ENCODE results near the gene FGF7. TPM values are rescaled to one million over a fixed set of nuclear protein-coding genes. Genes with fewer than 3 reads are reported as not detected.

The FGF7 gene
- total and polyA plus RNA-seq, 4 donors: 0.13 to 0.62 (median 0.33) TPM; not detected in 1

- Histone ChIP-seq H3K27ac (ENCODE audit: low read depth in 1 of 2, low read length in 2 of 2) (no peak overlapping the region), H3K9me3 (ENCODE audit: control insufficient read depth in 4 of 4, low read length in 3 of 4) (no peaks in the 10 kb centered on the region), H3K27me3 (ENCODE audit: control insufficient read depth in 4 of 4, insufficient read depth in 4 of 4, low read length in 3 of 4) (no peaks in the 10 kb centered on the region), H3K9ac (ENCODE audit: low read depth in 1 of 2, low read length in 2 of 2) (no peak overlapping the region), H3K4me3 (ENCODE audit: low read depth in 1 of 3, low read length in 3 of 3) (no peak overlapping the region), H3K36me3 (ENCODE audit: control insufficient read depth in 4 of 4, insufficient read depth in 3 of 4, low read depth in 1 of 4, low read length in 3 of 4) (no peaks in the 10 kb centered on the region), H3K4me1 (ENCODE audit: control insufficient read depth in 4 of 4, insufficient read depth in 4 of 4, low read length in 3 of 4) (no peaks in the 10 kb centered on the region)
- no peak for TF ChIP-seq YY1 (IDR thresholded peaks at IDR 0.05)
- TF ChIP-seq FOXA2 (IDR thresholded peaks at IDR 0.05): no peak
- TF ChIP-seq MAX (IDR thresholded peaks at IDR 0.05): no peak
- no peak for TF ChIP-seq CTCF (IDR thresholded peaks at IDR 0.05; ENCODE audit: low read depth, low read length, missing input control)
- TF ChIP-seq EGR1 (IDR thresholded peaks at IDR 0.05; ENCODE audit: low read depth in 2 of 2): no peak
- no peak for TF ChIP-seq NR2F2 (IDR thresholded peaks at IDR 0.05)
- TF ChIP-seq HNF4G (IDR thresholded peaks at IDR 0.05): no peak
- TF ChIP-seq REST (IDR thresholded peaks at IDR 0.05): no peak
- no peak for TF ChIP-seq GABPA (IDR thresholded peaks at IDR 0.05 in 1 of 2, conservative IDR thresholded peaks at IDR 0.05 in 1 of 2)
- TF ChIP-seq RXRA (IDR thresholded peaks at IDR 0.05): no peak
- TF ChIP-seq ATF3 (IDR thresholded peaks at IDR 0.05): no peak
- no peak for TF ChIP-seq JUND (IDR thresholded peaks at IDR 0.05)
- no peak for TF ChIP-seq TAF1 (conservative IDR thresholded peaks at IDR 0.05)
- TF ChIP-seq HNF4A (conservative IDR thresholded peaks at IDR 0.05): no peak
- TF ChIP-seq RAD21 (IDR thresholded peaks at IDR 0.05): no peak
- no peak for TF ChIP-seq SP1 (IDR thresholded peaks at IDR 0.05)
- no peak for TF ChIP-seq ZBTB33 (IDR thresholded peaks at IDR 0.05)
- TF ChIP-seq FOXA1 (IDR thresholded peaks at IDR 0.05): no peak
- no peak for DNase-seq (ENCODE audit: low spot score)
Observed at GRCh38 chr15:49441356-49441755, 18.3 kb downstream of the FGF7 start.
